Gastrocnemius medialis (tissue), 4 donors: ENCODE measurements around the gene DNAL4. TPM values are rescaled to one million over a fixed set of nuclear protein-coding genes. Genes with fewer than 3 reads are reported as not detected.

Experiments used
- ATAC-seq, 2 donors: fragments of 150-250 bp; one replicate each; pipeline ENCODE4 v1.9.1; 2016
- DNase-seq, 2 donors: peaks; one replicate each; pipeline ENCODE4 v3.0.0-alpha.2; 2019
- H3K27ac ChIP-seq, 4 donors: fragments of 200-600 bp; sonication (generic); 1 replicate in 1 of 4; 2 replicates in 3 of 4; pipeline ENCODE4 v1.5.1; 2016 to 2018; ENCODE audit warnings: mild to moderate bottlenecking in 2 of 4, moderate library complexity in 1 of 4
- H3K27me3 ChIP-seq, 3 donors: fragments of 200-600 bp; sonication (generic) in 2 of 3; 1 replicate in 1 of 3; 2 replicates in 2 of 3; pipeline versions ENCODE4 v1.5.1 to v1.6.0; 2016 to 2019; ENCODE audit warnings: mild to moderate bottlenecking in 1 of 3, moderate library complexity in 1 of 3
- H3K36me3 ChIP-seq, 2 donors: fragments of 200-600 bp; sonication (generic) in 1 of 2; one replicate each; pipeline ENCODE4 v1.5.1; 2017 to 2018
- H3K4me1 ChIP-seq, 2 donors: fragments of 200-600 bp; sonication (generic) in 1 of 2; one replicate each; pipeline ENCODE4 v1.5.1; 2016 to 2017; ENCODE audit warnings: mild to moderate bottlenecking in 2 of 2
- H3K4me3 ChIP-seq, 4 donors: fragments of 200-600 bp; sonication (generic) in 3 of 4; 1 replicate in 1 of 4; 2 replicates in 3 of 4; pipeline ENCODE4 v1.5.1; 2016 to 2019; ENCODE audit warnings: mild to moderate bottlenecking in 2 of 4
- H3K9me3 ChIP-seq, 3 donors: fragments of 200-600 bp; sonication (generic) in 2 of 3; 1 replicate in 1 of 3; 2 replicates in 2 of 3; pipeline ENCODE4 v1.5.1; 2016 to 2019
- CTCF ChIP-seq, 5 experiments: fragments of 450-650 bp in 3 of 5; fragments of 200-600 bp in 2 of 5; sonication (generic) in 2 of 5; IDR thresholded peaks in 4 of 5; conservative IDR thresholded peaks in 1 of 5; 1 replicate in 4 of 5; 2 replicates in 1 of 5; pipeline ENCODE4 v1.5.1; 2016 to 2019; ENCODE audit warnings: antibody characterized with exemption in 5 of 5, mild to moderate bottlenecking in 3 of 5, moderate library complexity in 3 of 5
- POLR2A ChIP-seq, 2 donors: fragments of 450-650 bp; IDR thresholded peaks; one replicate each; pipeline ENCODE4 v1.6.1; 2017; ENCODE audit warnings: antibody characterized with exemption in 2 of 2, mild to moderate bottlenecking in 2 of 2, moderate library complexity in 2 of 2
- in situ Hi-C, 4 donors: fragments of 200-750 bp; cut with MboI; loops; one replicate each; pipeline versions ENCODE4 v1.15.0 to v1.8.0; 2017; ENCODE audit warnings: low sequenced_read_pairs in 4 of 4
- intact Hi-C: fragments of 100-400 bp; cut with DNase I; formaldehyde crosslinking; loops from one replicate; pipeline ENCODE4 v1.15.1; 2023; ENCODE audit warnings: low total_unique reads
- total RNA-seq, 4 donors: library from RNA; depleted of rRNA; stranded (reverse); fragments of >200 nt; gene quantifications; one replicate each; pipeline versions ENCODE4 v1.1.0 to v1.2.3, GENCODE V29; 2016

The DNAL4 gene
- total RNA-seq, 4 donors from 2014 or later, result 5.7 to 7.2 (median 6.7) TPM

GRCh38 chr22:38783095-38783615 lies 10.8 kb downstream of the DNAL4 start:
- H3K4me1 ChIP-seq, result peaks cover 0 to 4% of the 10 kb centered on the region in 2 donors
- no peak overlapping the region for H3K4me3 ChIP-seq
- no peaks in the 10 kb centered on the region for H3K27me3 ChIP-seq
- H3K36me3 ChIP-seq, result no peaks in the 10 kb centered on the region
- ATAC-seq, result no peak
- intact Hi-C loops, result no loop called here
- no peak for DNase-seq
- TF ChIP-seq CTCF (IDR thresholded peaks at IDR 0.05 in 4 of 5, conservative IDR thresholded peaks at IDR 0.05 in 1 of 5) (no peak), POLR2A (IDR thresholded peaks at IDR 0.05) (no peak)
- no peak overlapping the region for H3K27ac ChIP-seq
- no peaks in the 10 kb centered on the region for H3K9me3 ChIP-seq
- in situ Hi-C loops, result no loop called here

- Histone ChIP-seq H3K9me3 (no peaks in the 10 kb centered on the region), H3K27me3 (no peaks in the 10 kb centered on the region), H3K4me3 (no peak overlapping the region), H3K4me1 (peaks cover 0 to 2% of the 10 kb centered on the region in 2 donors), H3K27ac (no peak overlapping the region), H3K36me3 (no peaks in the 10 kb centered on the region)
- intact Hi-C loops, result no loop called here
- no peak for TF ChIP-seq POLR2A (IDR thresholded peaks at IDR 0.05)
- TF ChIP-seq CTCF (IDR thresholded peaks at IDR 0.05 in 4 of 5, conservative IDR thresholded peaks at IDR 0.05 in 1 of 5), result no peak
- DNase-seq, result no peak
- no peak for ATAC-seq
- in situ Hi-C loops, result no loop called here
Measured at GRCh38 chr22:38782402-38783094, 11.4 kb downstream of the DNAL4 start.

- peaks cover 0 to 6% of the 10 kb centered on the region in 2 donors for H3K4me1 ChIP-seq
- no peak for TF ChIP-seq CTCF (IDR thresholded peaks at IDR 0.05 in 4 of 5, conservative IDR thresholded peaks at IDR 0.05 in 1 of 5)
- TF ChIP-seq POLR2A (IDR thresholded peaks at IDR 0.05), result no peak
- intact Hi-C loops, result no loop called here
- no peaks in the 10 kb centered on the region for H3K9me3 ChIP-seq
- H3K4me3 ChIP-seq, result no peak overlapping the region
- in situ Hi-C loops, result no loop called here
- no peaks in the 10 kb centered on the region for H3K27me3 ChIP-seq
- ATAC-seq, result no peak
- no peak for DNase-seq
- H3K36me3 ChIP-seq, result no peaks in the 10 kb centered on the region
- no peak overlapping the region for H3K27ac ChIP-seq
Measured at GRCh38 chr22:38781033-38781432, 12.9 kb downstream of the DNAL4 start.

GRCh38 chr22:38777087-38777671 lies 16.8 kb downstream of the DNAL4 start:
- Histone ChIP-seq H3K4me3 (no peak overlapping the region), H3K27me3 (no peaks in the 10 kb centered on the region), H3K9me3 (no peaks in the 10 kb centered on the region), H3K27ac (peak overlapping the region in 2 of 4 donors; percentile 37 to 62), H3K36me3 (no peaks in the 10 kb centered on the region), H3K4me1 (peaks cover 0 to 6% of the 10 kb centered on the region in 2 donors)
- intact Hi-C loops, result no loop called here
- TF ChIP-seq CTCF (IDR thresholded peaks at IDR 0.05 in 4 of 5, conservative IDR thresholded peaks at IDR 0.05 in 1 of 5) (no peak), POLR2A (IDR thresholded peaks at IDR 0.05) (no peak)
- peak; percentile 62 to 78 for ATAC-seq
- DNase-seq, result peak in 1 of 2 donors; percentile 76
- in situ Hi-C loops, result no loop called here
